ENCODE measurements around the gene C19orf25.
A peak's percentile ranks its signal among the peaks of the same experiment; 100 is the strongest.

C19orf25 gene

DNA sequence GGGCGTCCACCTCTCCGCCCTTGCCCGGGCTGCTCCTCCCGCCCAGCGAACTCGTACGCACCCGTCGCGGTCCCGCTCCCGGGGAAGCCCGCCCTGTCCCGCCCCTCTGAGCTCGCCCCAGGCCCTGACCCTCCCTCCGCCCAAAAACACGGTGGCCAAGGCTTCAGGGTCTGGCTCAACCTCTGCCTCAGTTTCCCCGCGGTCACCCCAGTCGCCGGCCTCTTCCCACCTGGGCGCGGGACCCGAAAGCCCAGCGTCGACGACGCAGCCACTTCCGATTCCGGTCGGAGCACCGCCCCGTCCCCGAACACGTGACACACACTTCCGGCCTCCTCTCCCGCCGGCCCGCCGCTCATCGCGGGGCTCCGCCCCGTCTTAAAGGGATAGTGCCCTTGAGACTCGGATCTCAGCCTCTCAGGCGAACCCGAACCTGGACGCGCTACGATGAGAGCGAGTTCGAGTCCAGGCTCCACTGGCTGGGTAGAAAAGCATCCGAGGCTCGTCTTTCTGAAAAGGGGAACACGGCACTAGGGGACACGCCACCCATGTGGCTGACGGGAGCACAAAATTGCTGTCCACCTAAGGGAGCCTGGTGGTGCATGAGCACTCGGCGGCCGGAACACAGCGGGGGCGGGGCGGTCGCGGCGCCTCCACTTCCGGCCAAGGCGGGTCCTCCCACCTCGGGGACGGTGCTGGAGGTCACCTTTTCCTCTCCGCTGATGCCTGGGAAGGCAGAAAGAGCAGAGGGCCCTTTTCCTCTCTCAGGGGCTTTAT is at the start of gene C19orf25:
Gene C19orf25 (minus strand): TSS at position 282 of the 774 bp plus-strand sequence. CDS start 312 bp downstream, outside the sequence.
- peaks cover 19% of the 10 kb centered on the region for H3K4me1 ChIP-seq (ENCODE audit: insufficient read depth, insufficient read length)
- TF ChIP-seq SUZ12 (IDR thresholded peaks at IDR 0.05; ENCODE audit: extremely low read depth, insufficient read depth, insufficient read length) (no peak), ZNF274 (IDR thresholded peaks at IDR 0.05; ENCODE audit: low read depth, low read length) (no peak), YY1 (IDR thresholded peaks at IDR 0.05; ENCODE audit: insufficient read depth, insufficient read length) (no peak)
- peak within 1 kb of the TSS; percentile 95 for H3K9ac ChIP-seq (ENCODE audit: insufficient read length, low read depth)
- DNase-seq (ENCODE audit: low read depth, low spot score) = peak; percentile 94
- no peaks in the 10 kb centered on the region for H3K9me3 ChIP-seq (ENCODE audit: insufficient read depth, low read length)
- peaks cover 34% of the 10 kb centered on the region for H3K36me3 ChIP-seq (ENCODE audit: insufficient read depth, insufficient read length, low read length)
- H3K27me3 ChIP-seq (ENCODE audit: insufficient read depth, insufficient read length) = no peaks in the 10 kb centered on the region
- peak within 1 kb of the TSS; percentile 94 for H3K4me3 ChIP-seq (ENCODE audit: insufficient read length, low read depth)

DNA sequence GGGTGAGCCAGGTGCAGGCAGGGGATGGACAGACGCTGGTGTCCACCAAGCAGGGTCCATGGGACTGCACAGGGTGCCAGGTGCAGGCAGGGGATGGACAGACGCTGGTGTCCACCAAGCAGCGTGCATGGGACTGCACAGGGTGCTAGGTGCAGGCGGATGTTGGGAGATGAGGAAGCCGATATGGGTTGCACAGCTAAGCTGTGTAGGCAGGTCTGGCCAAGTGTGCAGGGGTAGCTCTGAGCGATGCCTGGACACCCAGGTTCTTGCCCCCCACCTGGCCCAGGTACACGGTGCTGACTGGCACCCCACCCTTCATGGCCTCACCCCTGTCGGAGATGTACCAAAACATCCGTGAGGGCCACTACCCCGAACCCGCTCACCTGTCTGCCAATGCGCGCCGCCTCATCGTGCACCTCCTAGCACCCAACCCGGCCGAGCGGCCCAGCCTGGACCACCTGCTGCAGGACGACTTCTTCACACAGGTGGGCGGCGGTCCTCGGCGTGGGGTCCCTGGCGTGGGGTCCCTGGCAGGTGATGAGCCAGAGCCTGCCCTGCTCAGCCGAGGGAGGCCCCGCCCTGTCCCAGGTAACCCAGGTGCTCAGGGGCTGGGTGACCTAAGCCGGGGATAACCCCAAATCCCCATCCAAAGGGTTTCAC is 48.8 kb upstream of the C19orf25 start:
- Histone ChIP-seq H3K27me3 (ENCODE audit: insufficient read depth, insufficient read length) (peaks cover 28% of the 10 kb centered on the region), H3K9ac (ENCODE audit: insufficient read length, low read depth) (no peak overlapping the region), H3K4me3 (ENCODE audit: insufficient read length, low read depth) (no peak overlapping the region), H3K36me3 (ENCODE audit: insufficient read depth, insufficient read length, low read length) (no peaks in the 10 kb centered on the region), H3K4me1 (ENCODE audit: insufficient read depth, insufficient read length) (peaks cover 18% of the 10 kb centered on the region), H3K9me3 (ENCODE audit: insufficient read depth, low read length) (no peaks in the 10 kb centered on the region)
- TF ChIP-seq ZNF274 (IDR thresholded peaks at IDR 0.05; ENCODE audit: low read depth, low read length) = no peak
- TF ChIP-seq YY1 (IDR thresholded peaks at IDR 0.05; ENCODE audit: insufficient read depth, insufficient read length) = no peak
- TF ChIP-seq SUZ12 (IDR thresholded peaks at IDR 0.05; ENCODE audit: extremely low read depth, insufficient read depth, insufficient read length) = no peak
- no peak for DNase-seq (ENCODE audit: low read depth, low spot score)

DNA sequence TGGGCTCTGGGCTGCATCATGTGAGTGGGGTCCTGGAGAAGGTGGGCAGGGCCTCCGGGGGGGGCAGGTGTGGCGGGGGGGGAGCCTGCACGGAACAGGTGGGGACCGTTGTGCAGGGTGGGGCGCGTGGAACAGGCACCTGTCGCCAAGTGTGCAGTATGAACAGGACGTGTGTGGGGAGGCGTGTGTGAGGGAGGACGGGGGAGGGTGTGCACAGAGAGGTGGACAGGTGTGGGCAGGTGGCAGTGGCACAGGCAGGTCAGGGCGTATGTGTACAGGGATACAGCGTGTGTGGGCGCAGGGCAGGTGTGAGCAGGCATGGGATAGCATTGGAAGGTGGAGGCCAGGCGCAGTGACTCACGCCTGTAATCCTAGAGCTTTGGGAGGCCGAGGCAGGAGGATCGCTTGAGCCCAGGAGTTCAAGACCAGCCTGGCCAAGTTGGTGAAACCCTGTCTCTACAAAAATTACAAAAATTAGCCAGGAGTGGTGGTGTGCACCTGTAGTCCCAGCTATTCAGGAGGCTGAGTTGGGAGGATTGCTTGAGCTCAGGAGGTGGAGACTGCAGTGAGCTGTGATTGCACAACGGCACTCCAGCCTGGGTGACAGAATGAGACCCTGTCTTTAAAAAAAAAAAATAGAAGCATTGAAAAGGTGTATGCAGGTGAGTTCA is 48.1 kb upstream of the C19orf25 start:
- no peak for DNase-seq (ENCODE audit: low read depth, low spot score)
- Histone ChIP-seq H3K4me1 (ENCODE audit: insufficient read depth, insufficient read length) (peaks cover 20% of the 10 kb centered on the region), H3K27me3 (ENCODE audit: insufficient read depth, insufficient read length) (peaks cover 29% of the 10 kb centered on the region), H3K9ac (ENCODE audit: insufficient read length, low read depth) (no peak overlapping the region), H3K9me3 (ENCODE audit: insufficient read depth, low read length) (no peaks in the 10 kb centered on the region), H3K4me3 (ENCODE audit: insufficient read length, low read depth) (no peak overlapping the region), H3K36me3 (ENCODE audit: insufficient read depth, insufficient read length, low read length) (no peaks in the 10 kb centered on the region)
- TF ChIP-seq ZNF274 (IDR thresholded peaks at IDR 0.05; ENCODE audit: low read depth, low read length) (no peak), YY1 (IDR thresholded peaks at IDR 0.05; ENCODE audit: insufficient read depth, insufficient read length) (no peak), SUZ12 (IDR thresholded peaks at IDR 0.05; ENCODE audit: extremely low read depth, insufficient read depth, insufficient read length) (no peak)

DNA sequence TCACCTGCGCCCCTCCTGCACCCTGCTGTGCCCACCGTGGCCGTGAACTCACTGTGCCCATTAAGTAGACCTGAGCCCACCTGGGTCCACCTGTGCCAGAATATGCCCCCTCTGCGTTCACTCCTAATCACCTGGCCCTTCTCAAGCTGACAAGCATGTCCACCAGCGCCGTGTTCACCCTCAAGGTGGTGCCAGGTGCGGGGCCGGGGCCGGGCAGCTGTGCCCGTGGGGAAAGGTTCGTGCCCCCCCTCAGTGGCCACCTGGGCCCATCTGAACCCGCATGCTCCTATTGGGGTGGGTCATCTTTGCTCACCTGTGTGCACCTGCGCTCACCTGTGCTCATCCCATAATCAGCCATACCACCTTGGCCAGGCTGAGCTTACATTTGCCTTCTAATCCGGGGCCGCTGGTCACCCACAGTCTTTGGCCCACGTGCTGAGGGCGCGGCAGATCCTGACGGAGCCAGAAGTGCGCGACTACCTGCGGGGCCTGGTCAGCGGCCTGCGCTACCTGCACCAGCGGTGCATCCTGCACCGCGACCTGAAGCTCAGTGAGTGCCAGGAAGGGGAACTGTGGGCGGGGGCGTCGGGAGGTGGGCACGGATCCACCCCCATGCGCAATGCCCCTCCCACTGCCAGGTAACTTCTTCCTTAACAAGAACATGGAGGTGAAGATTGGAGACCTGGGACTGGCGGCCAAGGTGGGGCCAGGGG is 47.2 kb upstream of the C19orf25 start:
- no peak for TF ChIP-seq ZNF274 (IDR thresholded peaks at IDR 0.05; ENCODE audit: low read depth, low read length)
- TF ChIP-seq YY1 (IDR thresholded peaks at IDR 0.05; ENCODE audit: insufficient read depth, insufficient read length) = no peak
- TF ChIP-seq SUZ12 (IDR thresholded peaks at IDR 0.05; ENCODE audit: extremely low read depth, insufficient read depth, insufficient read length) = no peak
- peaks cover 29% of the 10 kb centered on the region for H3K27me3 ChIP-seq (ENCODE audit: insufficient read depth, insufficient read length)

DNA sequence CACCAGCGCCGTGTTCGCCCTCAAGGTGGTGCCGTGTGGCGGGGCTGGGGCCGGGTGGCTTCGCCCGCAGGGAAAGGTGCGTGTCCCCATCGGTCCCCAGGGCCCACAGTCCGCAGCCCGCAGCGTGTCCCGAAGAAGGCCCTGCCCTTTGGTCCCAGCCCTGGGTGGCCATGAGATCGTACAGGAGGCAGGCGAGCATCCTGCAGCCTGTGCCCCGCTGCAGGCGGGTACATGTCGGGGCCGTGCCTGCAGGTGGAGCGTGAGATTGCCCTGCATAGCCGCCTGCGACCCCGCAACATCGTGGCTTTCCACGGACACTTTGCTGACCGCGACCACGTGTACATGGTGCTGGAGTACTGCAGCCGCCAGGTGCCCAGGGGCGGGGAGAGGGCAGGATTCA is 46.3 kb upstream of the C19orf25 start:
- no peak for DNase-seq (ENCODE audit: low read depth, low spot score)
- no peaks in the 10 kb centered on the region for H3K36me3 ChIP-seq (ENCODE audit: insufficient read depth, insufficient read length, low read length)
- TF ChIP-seq ZNF274 (IDR thresholded peaks at IDR 0.05; ENCODE audit: low read depth, low read length) (no peak), SUZ12 (IDR thresholded peaks at IDR 0.05; ENCODE audit: extremely low read depth, insufficient read depth, insufficient read length) (no peak), YY1 (IDR thresholded peaks at IDR 0.05; ENCODE audit: insufficient read depth, insufficient read length) (no peak)
- peaks cover 29% of the 10 kb centered on the region for H3K27me3 ChIP-seq (ENCODE audit: insufficient read depth, insufficient read length)
- H3K9ac ChIP-seq (ENCODE audit: insufficient read length, low read depth) = no peak overlapping the region
- peaks cover 28% of the 10 kb centered on the region for H3K4me1 ChIP-seq (ENCODE audit: insufficient read depth, insufficient read length)
- H3K9me3 ChIP-seq (ENCODE audit: insufficient read depth, low read length) = no peaks in the 10 kb centered on the region
- H3K4me3 ChIP-seq (ENCODE audit: insufficient read length, low read depth) = no peak overlapping the region

More for the DNA sequence above, 47.2 kb upstream of the C19orf25 start:
- Histone ChIP-seq H3K4me3 (ENCODE audit: insufficient read length, low read depth) (no peak overlapping the region), H3K9ac (ENCODE audit: insufficient read length, low read depth) (no peak overlapping the region), H3K36me3 (ENCODE audit: insufficient read depth, insufficient read length, low read length) (no peaks in the 10 kb centered on the region), H3K9me3 (ENCODE audit: insufficient read depth, low read length) (no peaks in the 10 kb centered on the region), H3K4me1 (ENCODE audit: insufficient read depth, insufficient read length) (peaks cover 26% of the 10 kb centered on the region)
- no peak for DNase-seq (ENCODE audit: low read depth, low spot score)

DNA sequence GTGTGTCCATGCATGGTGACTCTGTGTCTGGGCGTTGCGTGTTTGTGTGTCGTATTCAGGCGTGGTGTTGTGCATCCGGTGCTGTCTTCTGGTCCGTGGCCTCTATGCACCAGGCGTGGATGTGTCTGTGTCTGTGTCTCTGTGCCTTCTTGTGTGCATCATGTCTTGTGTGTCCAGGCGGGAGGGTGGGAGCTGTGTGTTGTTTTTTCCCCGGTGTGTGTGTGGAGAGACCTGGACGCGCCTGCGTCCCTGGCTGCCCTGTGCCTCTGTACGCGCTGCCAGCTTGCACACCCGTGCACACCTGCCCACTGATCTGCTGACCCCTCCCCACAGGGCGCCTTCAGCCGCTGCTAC is 45.9 kb upstream of the C19orf25 start:
- no peak for TF ChIP-seq SUZ12 (IDR thresholded peaks at IDR 0.05; ENCODE audit: extremely low read depth, insufficient read depth, insufficient read length)
- TF ChIP-seq ZNF274 (IDR thresholded peaks at IDR 0.05; ENCODE audit: low read depth, low read length) = no peak
- no peak for TF ChIP-seq YY1 (IDR thresholded peaks at IDR 0.05; ENCODE audit: insufficient read depth, insufficient read length)
- Histone ChIP-seq H3K36me3 (ENCODE audit: insufficient read depth, insufficient read length, low read length) (no peaks in the 10 kb centered on the region), H3K4me3 (ENCODE audit: insufficient read length, low read depth) (peak overlapping the region; percentile 87), H3K4me1 (ENCODE audit: insufficient read depth, insufficient read length) (peaks cover 32% of the 10 kb centered on the region), H3K27me3 (ENCODE audit: insufficient read depth, insufficient read length) (peaks cover 29% of the 10 kb centered on the region), H3K9me3 (ENCODE audit: insufficient read depth, low read length) (no peaks in the 10 kb centered on the region), H3K9ac (ENCODE audit: insufficient read length, low read depth) (no peak overlapping the region)
- DNase-seq (ENCODE audit: low read depth, low spot score) = no peak

Data from NT2/D1 (cell line).